Stimulated activated CD8-positive, alpha-beta memory T cell treated with anti-CD3 and anti-CD28 coated beads, Interleukin-7, amount 100 ng/mL, for 48 hours (primary cell): Measurements from ENCODE around the gene CPM.
"Not testable (repeated sequence)": the region's sequence is repeated elsewhere in the genome, so short reads cannot be mapped to it uniquely, and the experiment has no call there.

Experiments used
- DNase-seq, 2 donors: peaks; one replicate each; pipeline ENCODE4 v3.0.0-alpha.2; 2020; ENCODE audit warnings: low read depth in 1 of 2; ENCODE audit errors: extremely low read depth in 1 of 2

The CPM gene

GRCh38 chr12:68831751-68832503 lies 101.0 kb downstream of the CPM start:
- DNase-seq: no peak

- DNase-seq: no peak
Measured at GRCh38 chr12:68831272-68831671, 101.7 kb downstream of the CPM start.

- no peak for DNase-seq
Measured at GRCh38 chr12:68828672-68829068, 104.3 kb downstream of the CPM start.

DNA sequence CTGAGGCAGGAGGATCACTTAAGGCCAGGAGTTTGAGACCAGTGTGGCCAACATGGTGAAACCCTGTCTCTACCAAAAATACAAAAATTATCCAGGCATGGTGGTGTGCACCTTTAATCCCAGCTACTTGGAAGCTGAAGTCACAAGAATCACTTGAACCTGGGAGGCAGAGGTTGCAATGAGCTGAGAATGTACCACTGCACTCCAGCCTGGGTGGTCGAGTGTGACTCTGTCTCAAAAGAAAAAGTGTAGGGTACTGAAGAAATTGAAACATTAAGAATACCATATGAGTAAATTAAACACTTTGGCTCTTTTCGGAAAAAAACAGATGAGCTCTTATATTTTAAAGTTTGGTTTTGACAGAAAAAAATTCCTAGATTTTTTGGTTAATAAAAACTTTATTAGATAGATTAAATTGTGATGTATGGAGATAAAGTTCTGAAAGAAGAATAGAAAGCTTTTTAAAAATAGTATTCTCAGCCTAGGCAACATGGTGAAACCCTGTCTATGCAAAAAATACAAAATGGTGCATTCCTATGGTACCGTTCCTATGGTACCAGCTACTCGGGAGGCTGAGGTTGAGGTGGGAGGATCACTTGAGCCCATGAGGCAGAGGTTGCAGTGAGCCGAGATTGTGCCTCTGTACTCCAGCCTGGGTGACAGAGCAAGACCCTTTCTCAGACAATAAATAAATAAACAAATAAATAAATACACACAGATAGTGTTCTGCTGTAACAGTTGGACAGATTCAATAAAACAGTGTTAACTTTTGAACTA lies 104.9 kb downstream of the CPM start:
- no peak for DNase-seq

DNA sequence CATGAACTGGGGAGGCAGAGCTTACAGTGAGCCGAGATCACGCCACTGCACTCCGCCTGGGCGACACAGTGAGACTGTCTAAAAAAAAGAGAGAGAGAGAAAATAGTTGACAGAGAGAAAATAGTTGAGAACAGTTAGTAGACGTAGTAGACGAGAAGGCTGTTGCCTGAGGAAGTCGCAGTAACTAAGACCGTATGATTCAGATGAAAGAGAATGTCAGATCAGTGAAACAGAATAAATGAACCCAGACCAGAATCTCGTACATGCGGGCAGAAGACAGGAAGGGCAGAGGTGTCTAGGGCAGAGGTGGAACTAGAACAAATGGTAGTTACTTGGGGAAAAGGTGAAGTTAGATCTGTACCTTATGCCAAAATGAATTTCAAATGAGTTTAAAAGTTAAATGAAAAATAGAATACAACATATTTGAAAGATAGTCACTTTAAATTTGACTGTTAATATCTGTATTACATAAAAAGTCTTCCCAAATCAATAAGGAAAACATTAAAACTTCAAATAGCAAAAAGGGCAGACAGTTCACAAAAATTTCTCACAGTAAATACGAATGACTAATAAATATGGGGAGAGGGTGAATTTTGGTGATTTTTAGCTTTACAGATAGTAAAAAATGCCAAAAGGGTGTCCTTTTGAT lies 107.3 kb downstream of the CPM start:
- DNase-seq: no peak

DNA sequence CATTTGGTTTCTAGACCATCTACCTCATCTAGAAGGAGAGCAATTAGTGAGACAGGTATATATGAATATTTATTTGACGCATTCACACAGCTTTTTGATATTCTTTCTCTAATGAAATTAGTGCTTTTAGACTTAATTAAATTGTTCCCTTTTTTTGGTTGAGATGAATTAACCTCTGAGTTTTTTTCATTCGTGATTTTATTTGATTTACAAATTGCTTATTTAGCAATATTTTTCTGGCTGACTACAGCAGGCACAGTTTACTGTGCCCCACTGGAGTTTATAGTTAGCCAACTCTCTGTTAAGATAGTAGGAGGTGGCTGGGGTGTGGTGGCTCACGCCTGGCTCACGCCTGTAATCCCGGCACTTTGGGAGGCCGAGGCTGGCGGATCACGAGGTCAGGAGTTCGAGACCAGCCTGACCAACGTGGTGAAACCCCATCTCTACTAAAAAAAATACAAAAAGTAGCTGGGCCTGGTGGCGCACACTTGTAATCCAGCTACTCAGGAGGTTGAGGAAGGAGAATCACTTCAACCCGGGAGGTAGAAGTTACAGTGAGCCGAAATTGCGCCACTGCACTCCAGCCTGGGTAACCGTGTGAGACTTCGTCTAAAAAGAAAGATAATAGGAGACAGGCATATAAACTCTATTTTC lies 108.2 kb downstream of the CPM start:
- DNase-seq: no peak

GRCh38 chr12:68824131-68824530 lies 108.8 kb downstream of the CPM start:
- DNase-seq: no peak

GRCh38 chr12:68823696-68824095 lies 109.3 kb downstream of the CPM start:
- no peak for DNase-seq

DNA sequence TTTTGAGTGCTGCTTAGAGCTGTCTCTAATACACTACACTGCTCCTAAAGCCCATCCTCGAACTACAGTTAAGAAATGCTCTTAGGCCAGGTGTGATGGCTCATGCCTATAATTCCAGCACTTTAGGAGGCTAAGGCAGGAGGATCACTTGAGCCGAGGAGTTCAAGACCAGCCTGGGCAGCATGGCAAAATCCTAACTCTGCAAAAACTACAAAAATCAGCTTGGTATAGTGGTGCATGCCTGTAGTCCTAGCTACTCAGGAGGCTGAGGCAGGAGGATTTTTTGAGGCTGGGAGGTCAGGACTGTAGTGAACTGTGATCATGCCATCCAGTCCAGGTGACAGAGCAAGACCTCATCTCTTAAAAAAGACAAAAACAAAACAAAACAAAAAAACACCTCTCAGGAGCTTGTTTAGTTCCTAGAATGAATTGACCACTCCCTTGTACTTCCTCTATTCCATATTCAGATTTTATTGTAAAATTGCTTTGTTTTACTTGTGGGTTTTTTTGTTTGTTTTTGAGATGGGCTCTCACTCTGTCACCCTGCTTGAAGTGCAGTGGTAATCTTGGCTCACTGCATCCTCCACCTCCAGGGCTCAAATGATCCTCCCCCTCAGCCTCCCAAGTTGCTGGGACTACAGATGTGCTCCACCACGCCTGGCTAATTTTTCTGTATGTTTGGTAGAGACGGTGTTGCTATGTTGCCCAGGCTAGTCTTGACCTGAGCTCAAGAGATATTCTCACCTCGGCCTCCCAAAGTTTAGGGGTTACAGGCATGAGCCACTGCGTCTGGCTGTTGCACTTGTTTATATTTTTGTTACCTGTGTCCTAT lies 111.4 kb downstream of the CPM start:
- no peak for DNase-seq

DNA sequence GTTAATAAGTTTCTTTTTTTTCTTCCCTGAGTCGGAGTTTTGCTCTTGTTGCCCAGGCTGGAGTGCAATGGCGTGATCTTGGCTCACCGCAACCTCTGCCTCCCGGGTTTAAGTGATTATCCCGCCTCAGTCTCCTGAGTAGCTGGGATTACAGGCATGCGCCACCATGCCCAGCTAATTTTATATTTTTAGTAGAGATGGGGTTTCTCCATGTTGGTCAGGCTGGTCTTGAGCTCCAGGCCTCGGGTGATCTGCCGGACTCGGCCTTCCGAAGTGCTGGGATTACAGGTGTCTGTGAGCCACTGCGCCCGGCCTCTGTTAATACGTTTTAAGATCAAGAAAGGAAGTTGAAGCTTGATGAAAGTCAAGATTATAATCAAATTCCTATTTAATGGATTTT lies 113.5 kb downstream of the CPM start:
- not testable (repeated sequence) for DNase-seq

DNA sequence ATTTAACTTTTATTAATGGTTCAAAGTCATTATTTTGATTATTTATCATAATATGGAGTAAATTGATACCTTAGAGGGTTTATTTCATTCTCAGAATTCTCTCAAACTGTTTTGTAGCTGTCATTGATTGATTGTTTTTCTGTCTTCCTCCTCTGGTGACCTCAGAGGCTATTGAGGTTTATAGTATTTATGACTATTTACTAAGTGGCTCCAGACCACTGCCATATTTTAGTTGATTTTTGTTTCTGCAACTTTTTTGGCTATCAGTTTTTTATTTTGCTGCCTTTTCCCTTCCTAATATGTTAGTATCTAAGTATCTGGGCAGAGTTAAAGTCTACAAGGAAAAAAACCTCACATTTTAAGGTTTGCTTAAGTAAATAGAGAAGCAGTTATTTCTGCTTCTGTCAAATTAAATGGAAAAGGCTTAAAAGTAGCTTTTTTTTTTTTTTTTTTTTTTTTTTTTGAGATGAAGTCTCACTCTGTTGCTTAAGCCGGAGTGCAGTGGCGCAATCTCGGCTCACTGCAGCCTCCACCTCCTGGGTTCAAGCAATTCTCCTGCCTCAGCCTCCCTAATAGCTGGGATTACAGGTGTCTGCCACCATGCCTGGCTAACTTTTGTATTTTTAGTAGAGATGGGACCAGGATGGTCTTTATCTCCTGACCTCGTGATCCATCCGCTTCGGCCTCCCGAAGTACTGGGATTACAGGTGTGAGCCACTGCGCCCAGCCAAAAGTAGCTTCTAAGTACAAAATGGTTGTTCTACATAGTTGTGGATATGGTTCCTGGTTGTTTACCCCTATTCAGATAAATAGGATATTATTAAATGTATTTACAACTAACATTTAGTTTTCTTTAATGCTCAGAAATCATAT lies 116.8 kb downstream of the CPM start:
- no peak for DNase-seq

DNA sequence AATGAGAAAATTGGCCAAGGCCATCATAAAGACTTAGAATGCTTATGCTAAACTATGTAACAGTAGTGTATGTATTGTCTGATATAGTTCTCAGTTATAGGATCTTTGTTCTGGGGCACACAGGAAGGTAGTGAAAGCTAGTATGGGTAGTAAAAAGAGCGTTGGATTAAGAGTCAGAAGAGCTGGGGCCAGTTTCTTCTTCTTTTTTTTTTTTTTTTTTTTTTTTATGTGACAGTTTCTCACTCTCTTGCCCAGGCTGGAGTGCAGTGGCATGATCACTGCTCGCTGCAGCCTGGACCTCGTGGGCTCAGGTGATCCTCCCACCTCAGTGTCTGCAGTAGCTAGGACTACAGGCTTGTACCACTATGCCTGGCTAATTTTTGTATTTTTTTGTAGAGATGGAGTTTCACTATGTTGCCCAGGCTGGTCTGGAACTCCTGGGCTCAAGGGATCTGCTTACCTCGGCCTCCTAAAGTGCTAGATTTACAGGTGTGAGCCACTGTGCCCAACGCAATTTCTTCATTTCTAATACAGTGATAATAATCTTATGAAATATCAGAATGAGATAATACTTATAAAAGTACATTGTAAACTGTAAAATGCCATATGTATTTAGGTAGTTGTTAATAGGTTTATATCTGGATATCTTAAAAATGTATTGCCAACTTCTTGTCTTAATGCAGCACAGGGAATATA lies 117.6 kb downstream of the CPM start:
- DNase-seq: no peak

- DNase-seq: no peak
Measured at GRCh38 chr12:68814490-68815231, 118.3 kb downstream of the CPM start.

DNA sequence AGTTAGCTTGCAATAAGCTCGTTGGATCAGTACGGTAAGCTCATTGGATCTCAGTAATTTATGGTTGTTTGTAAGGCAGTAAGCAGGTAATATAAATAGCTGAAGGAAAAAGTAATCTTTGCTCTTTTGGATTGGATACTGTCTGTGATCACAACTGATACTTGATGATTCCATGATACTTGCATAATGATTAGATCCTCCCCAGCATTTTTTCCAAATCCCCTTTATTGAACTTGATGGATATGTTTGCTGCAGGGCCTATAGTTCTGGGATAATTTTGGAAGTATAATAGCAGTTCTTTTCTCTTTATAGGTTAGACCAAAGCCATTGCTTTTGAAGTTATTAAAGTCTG lies 119.8 kb downstream of the CPM start:
- no peak for DNase-seq

GRCh38 chr12:68812553-68813241 lies 120.3 kb downstream of the CPM start:
- DNase-seq: no peak

DNA sequence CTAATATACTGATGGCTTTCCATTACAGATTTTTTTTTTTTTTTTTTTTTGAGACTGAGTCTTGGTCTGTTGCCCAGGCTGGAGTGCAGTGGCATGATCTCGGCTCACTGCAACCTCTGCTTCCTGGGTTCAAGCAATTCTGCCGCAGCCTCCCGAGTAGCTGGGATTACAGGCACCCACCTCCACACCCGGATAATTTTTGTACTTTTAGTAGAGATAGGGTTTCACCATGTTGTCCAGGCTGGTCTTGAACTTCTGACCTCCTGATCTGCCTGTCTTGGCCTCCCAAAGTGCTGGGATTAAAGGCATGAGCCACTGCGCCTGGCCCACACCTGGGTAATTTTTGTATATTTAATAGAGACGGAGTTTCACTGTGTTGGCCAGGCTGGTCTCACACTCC lies 121.4 kb downstream of the CPM start:
- DNase-seq: not testable (repeated sequence)

GRCh38 chr12:68810027-68810389 lies 123.0 kb downstream of the CPM start:
- DNase-seq: not testable (repeated sequence)
